GM12864 (cell line): ENCODE data around the gene CTSW.

Experiments used
- DNase-seq: peaks from one replicate; pipeline ENCODE4 v3.0.0-alpha.2; 2011; ENCODE audit warnings: low read depth
- H3K4me3 ChIP-seq: 2 replicates; pipeline ENCODE4 v1.5.1; 2011; ENCODE audit warnings: mild to moderate bottlenecking, low read depth, low read length, control low read depth
- CTCF ChIP-seq: IDR thresholded peaks from 2 replicates; pipeline ENCODE4 v1.5.1; 2011; ENCODE audit warnings: low read depth, mild to moderate bottlenecking, moderate library complexity, low read length, control low read depth, inconsistent platforms; ENCODE audit errors: missing control alignments

CTSW gene

DNA sequence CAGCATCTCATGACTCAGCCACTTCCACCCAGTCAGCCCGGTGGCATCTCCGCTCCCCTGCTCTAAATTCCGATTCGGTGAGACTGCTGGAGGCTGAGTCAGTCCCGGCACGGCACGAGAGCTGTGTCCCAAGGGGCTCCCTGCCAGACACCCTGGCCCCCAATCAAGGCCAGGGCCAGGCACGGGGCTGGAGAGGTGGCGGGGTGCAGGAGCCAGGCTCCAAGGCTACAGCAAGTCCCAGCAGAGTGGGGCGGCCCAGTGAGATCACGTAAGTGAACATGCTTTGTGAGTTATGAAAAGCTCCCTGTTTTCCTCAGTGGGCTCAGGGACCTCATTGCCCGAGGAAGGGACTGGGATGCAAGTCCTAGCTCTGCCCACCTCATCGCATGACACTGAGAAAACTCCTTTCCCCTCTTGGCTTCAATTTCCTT lies 36.2 kb downstream of the CTSW start:
- H3K4me3 ChIP-seq, result no peak overlapping the region
- no peak for DNase-seq
- TF ChIP-seq CTCF, result no peak

DNA sequence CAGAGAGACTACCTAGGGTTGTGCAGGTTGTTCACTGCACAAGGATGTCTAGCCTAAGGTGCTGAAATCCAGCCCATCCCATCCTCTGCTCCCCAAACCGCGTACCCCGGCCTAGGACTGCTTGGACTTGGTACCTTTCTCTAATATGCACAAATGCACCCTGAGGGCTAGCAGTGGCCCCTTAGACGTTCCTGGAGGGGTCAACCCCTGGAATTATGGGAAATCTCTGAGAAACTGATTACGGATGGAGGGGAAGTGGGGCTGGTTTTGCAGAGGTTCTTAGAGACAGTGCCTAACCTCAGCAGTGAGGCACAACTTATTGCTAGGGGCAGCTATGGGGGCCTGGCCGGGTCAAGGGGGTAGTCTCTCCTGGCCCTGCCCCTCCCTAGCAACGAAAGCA lies 36.8 kb downstream of the CTSW start:
- no peak overlapping the region for H3K4me3 ChIP-seq
- DNase-seq, result no peak
- TF ChIP-seq CTCF, result no peak

- H3K4me3 ChIP-seq, result no peak overlapping the region
- no peak for DNase-seq
- no peak for TF ChIP-seq CTCF
Observed at GRCh38 chr11:65917077-65917433, 37.4 kb downstream of the CTSW start.

DNA sequence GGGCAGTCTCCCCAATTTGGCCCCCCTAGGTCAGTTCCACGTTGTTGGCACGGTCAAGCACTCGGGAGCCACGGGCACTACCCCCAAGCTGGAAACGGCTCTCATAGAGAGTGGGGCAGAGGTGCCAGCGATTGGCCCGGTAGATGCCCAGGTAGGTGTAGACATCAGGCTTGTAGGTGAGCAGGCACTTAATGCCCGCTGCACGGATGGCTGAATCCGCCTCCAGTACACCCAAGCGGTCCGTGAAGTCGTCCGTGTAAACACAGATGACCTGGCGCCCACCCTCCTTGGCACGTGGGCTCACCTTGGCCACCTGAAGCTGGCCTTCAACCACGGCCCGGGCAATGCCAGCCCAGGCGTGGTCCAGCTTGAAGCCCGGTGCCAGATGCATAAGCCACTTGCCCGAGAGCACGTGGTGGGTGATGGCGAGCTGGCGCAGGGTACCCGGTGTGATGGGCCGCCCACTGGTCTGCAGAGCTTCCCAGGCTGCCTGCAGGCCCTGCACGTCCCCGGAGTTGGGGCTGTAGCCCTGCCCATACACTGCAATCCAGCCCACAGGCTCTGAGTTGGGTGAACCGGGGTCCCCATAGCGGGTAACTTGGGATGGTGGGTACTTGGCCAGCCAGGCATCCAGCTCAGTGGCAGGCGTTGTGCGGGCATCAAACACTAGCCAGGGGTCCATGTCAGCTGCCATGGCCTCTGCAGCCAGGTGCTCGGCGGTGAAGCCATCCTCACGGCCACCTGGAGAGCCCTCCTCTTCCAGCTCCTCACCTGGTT lies 38.0 kb downstream of the CTSW start:
- peak overlapping the region; percentile 95 for H3K4me3 ChIP-seq
- TF ChIP-seq CTCF, result no peak
- DNase-seq, result no peak

- no peak for TF ChIP-seq CTCF
- peak within 1 kb of the TSS; percentile 95 for H3K4me3 ChIP-seq
- DNase-seq, result no peak
Observed at GRCh38 chr11:65918211-65919140, 38.8 kb downstream of the CTSW start, which contains the start of gene C11orf68. C11orf68 (minus strand) TSS chr11:65919062; CDS start chr11:65919031, 31 bp downstream.

DNA sequence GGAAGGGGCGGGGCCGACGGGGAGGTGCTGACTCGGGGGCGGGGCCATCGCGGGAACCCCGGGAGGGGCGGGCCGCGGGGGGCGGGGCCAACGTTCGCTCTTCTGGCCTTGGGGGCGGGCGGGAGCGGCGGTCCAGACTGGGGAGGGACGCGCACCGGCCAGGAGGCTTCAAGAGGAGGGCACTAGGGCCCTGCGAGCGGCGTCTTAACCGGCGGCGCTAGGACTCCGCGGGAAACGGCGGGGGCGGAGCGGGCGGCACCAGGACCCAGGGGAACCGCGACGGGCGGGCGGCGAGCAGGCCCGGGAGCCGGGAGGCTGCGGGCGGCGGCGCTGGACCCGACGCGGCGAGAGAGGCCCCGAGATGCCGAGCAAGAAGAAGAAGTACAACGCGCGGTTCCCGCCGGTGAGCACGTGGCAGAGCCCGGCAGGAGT lies 39.5 kb downstream of the CTSW start, which contains the start of gene DRAP1:
Gene DRAP1, plus strand, starts transcription at position 286 of the 432 bp plus-strand sequence. Its CDS starts 76 bp downstream, at position 362.
- peak; percentile 88 for DNase-seq
- TF ChIP-seq CTCF, result no peak

More for the DNA sequence above, 39.5 kb downstream of the CTSW start, which contains the start of gene DRAP1:
- H3K4me3 ChIP-seq, result peak within 1 kb of the TSS; percentile 95
